GF-D8 (cell line): ENCODE measurements around the gene TERT.
"Not testable (repeated sequence)": the region's sequence is repeated elsewhere in the genome, so short reads cannot be mapped to it uniquely, and the experiment has no call there.

Experiments
- DNase-seq: peaks from one replicate; lab custom pipeline; 2025; lab: John Stamatoyannopoulos, UW

TERT gene

GRCh38 chr5:1294206-1294834, 548 bp downstream of the TERT start:
- DNase-seq = no peak

- DNase-seq = no peak
These were observed 1.3 kb downstream of the TERT start for GRCh38 chr5:1293416-1294205.

- DNase-seq = no peak
These were observed 1.9 kb downstream of the TERT start for GRCh38 chr5:1292846-1293415.

- DNase-seq = no peak
These were observed 2.7 kb downstream of the TERT start for GRCh38 chr5:1292139-1292538.

GRCh38 chr5:1291611-1292080, 3.2 kb downstream of the TERT start:
- DNase-seq = no peak

- not testable (repeated sequence) for DNase-seq
These were observed 3.9 kb downstream of the TERT start for GRCh38 chr5:1290956-1291355.

GRCh38 chr5:1289559-1289958, 5.3 kb downstream of the TERT start:
- not testable (repeated sequence) for DNase-seq

GRCh38 chr5:1288439-1289335, 6.2 kb downstream of the TERT start:
- DNase-seq = no peak

- DNase-seq = no peak
These were observed 9.0 kb downstream of the TERT start for GRCh38 chr5:1285883-1286291.

- no peak for DNase-seq
These were observed 9.7 kb downstream of the TERT start for GRCh38 chr5:1285141-1285540.

GRCh38 chr5:1284336-1284970, 10.4 kb downstream of the TERT start:
- DNase-seq = not testable (repeated sequence)

- not testable (repeated sequence) for DNase-seq
These were observed 11.2 kb downstream of the TERT start for GRCh38 chr5:1283729-1284041.

GRCh38 chr5:1282993-1283728, 11.7 kb downstream of the TERT start:
- DNase-seq = not testable (repeated sequence)

GRCh38 chr5:1282131-1282992, 12.5 kb downstream of the TERT start:
- no peak for DNase-seq

GRCh38 chr5:1281038-1281882, 13.6 kb downstream of the TERT start:
- no peak for DNase-seq

- no peak for DNase-seq
These were observed 14.5 kb downstream of the TERT start for GRCh38 chr5:1280177-1281037.

- DNase-seq = no peak
These were observed 15.3 kb downstream of the TERT start for GRCh38 chr5:1279443-1280151.
